K562 (cell line): Measurements from ENCODE around the gene CLCN5. TPM values are rescaled to one million over a fixed set of nuclear protein-coding genes. Genes with fewer than 3 reads are reported as not detected.

ENCODE experiments used
- ATAC-seq: fragments of 200-7000 bp; cut with Tn5 transposase; 3 replicates; pipeline ENCODE4 v1.9.1; 2020; ENCODE audit warnings: moderate library complexity
- BruUV-seq: library from RNA; stranded (reverse); fragments of 400-500 nt; replicated peaks from 2 replicates; lab custom pipeline; 2021; lab: Mats Ljungman, UMichigan
- CTCF ChIA-PET: fragments of 300-600 bp; formaldehyde crosslinking; extraction: SDS; loops from one replicate; lab custom pipeline; 2021; ENCODE audit warnings: low intra/inter-chr PET ratio; lab: Yijun Ruan, JAX
- POLR2A ChIA-PET: fragments of 300-600, 350-650 bp; sonication (Branson Sonifier 250); formaldehyde crosslinking; extraction: SDS; loops from one replicate; lab custom pipeline; 2021; ENCODE audit warnings: antibody characterized with exemption, inconsistent platforms; lab: Yijun Ruan, JAX
- DNase-seq, 4 experiments: peaks; one replicate each; pipeline versions ENCODE4 v3.0.0 to v3.0.0-alpha.2; 2011 to 2018; ENCODE audit warnings: low spot score in 3 of 4, mixed read lengths in 3 of 4; ENCODE audit errors: extremely low read depth in 1 of 4
- FAIRE-seq: peaks from 2 replicates; lab custom pipeline; 2011; peaks lifted over from hg19 to GRCh38; lab: Jason Lieb, UNC
- H2AFZ ChIP-seq: 2 replicates; pipeline ENCODE4 v1.6.0; 2011; ENCODE audit warnings: low read depth, low read length, control low read depth, inconsistent platforms
- H3K27ac ChIP-seq: fragments of 200-600 bp; 3 replicates; pipeline ENCODE4 v1.8.0; 2011; ENCODE audit warnings: low read depth, mild to moderate bottlenecking, control low read depth, inconsistent platforms, low read length, moderate library complexity, mixed read lengths; ENCODE audit errors: extremely low read depth
- H3K27me3 ChIP-seq, 2 experiments: fragments of 300-600 bp in 1 of 2; 2 replicates in 1 of 2; 3 replicates in 1 of 2; pipeline versions ENCODE4 v1.6.0 to v1.8.0; 2011; ENCODE audit warnings: inconsistent platforms in 2 of 2, low read length in 2 of 2, mild to moderate bottlenecking in 1 of 2, mixed read lengths in 1 of 2, moderate library complexity in 1 of 2; ENCODE audit not compliant: control insufficient read depth in 2 of 2, insufficient read depth in 2 of 2
- H3K36me3 ChIP-seq: fragments of 300-600 bp; 3 replicates; pipeline ENCODE4 v1.8.0; 2011; ENCODE audit warnings: mild to moderate bottlenecking, low read length, inconsistent platforms; ENCODE audit not compliant: control insufficient read depth, insufficient read depth
- H3K4me1 ChIP-seq, 2 experiments: fragments of 200-600 bp in 1 of 2; replicated peaks in 1 of 2; 2 replicates in 1 of 2; 3 replicates in 1 of 2; pipeline versions ENCODE4 v1.5.1 to v1.8.0; 2011; ENCODE audit warnings: inconsistent platforms in 2 of 2, low read length in 2 of 2, mild to moderate bottlenecking in 1 of 2, mixed read lengths in 1 of 2, moderate library complexity in 1 of 2; ENCODE audit not compliant: control insufficient read depth in 2 of 2, insufficient read depth in 2 of 2
- H3K4me2 ChIP-seq: 2 replicates; pipeline ENCODE4 v1.6.1; 2011; ENCODE audit warnings: low read length, control low read depth, inconsistent platforms, mixed read lengths; ENCODE audit not compliant: insufficient read depth
- H3K4me3 ChIP-seq: fragments of 200-600 bp; sonication (generic), shearing (Covaris generic); 2 replicates; pipeline ENCODE4 v1.5.1; 2016; ENCODE audit warnings: control low read depth, inconsistent platforms
- H3K79me2 ChIP-seq: fragments of 200-600 bp; 3 replicates; pipeline ENCODE4 v1.8.0; 2011; ENCODE audit warnings: low read length, inconsistent platforms; ENCODE audit not compliant: control insufficient read depth, insufficient read depth
- H3K9ac ChIP-seq, 2 experiments: 2 replicates each; pipeline versions ENCODE4 v1.6.0 to v1.6.1; 2011; ENCODE audit warnings: low read depth in 2 of 2, low read length in 2 of 2, control low read depth in 1 of 2, inconsistent platforms in 1 of 2, mild to moderate bottlenecking in 1 of 2, mixed read lengths in 1 of 2; ENCODE audit not compliant: insufficient read depth in 1 of 2
- H3K9me1 ChIP-seq: one replicate; pipeline ENCODE4 v1.6.0; 2011; ENCODE audit warnings: inconsistent platforms, mild to moderate bottlenecking, low read length, moderate library complexity; ENCODE audit not compliant: control insufficient read depth, insufficient read depth
- H3K9me3 ChIP-seq: replicated peaks from 2 replicates; pipeline ENCODE4 v1.5.1; 2011; ENCODE audit warnings: low read depth, low read length, inconsistent platforms; ENCODE audit not compliant: control insufficient read depth, insufficient read depth
- H4K20me1 ChIP-seq: replicated peaks from 2 replicates; pipeline ENCODE4 v1.6.1; 2011; ENCODE audit warnings: low read length, inconsistent platforms, mixed read lengths; ENCODE audit not compliant: control insufficient read depth, insufficient read depth
- ATF7 ChIP-seq: fragments of 450-650 bp; IDR thresholded peaks from 2 replicates; pipeline ENCODE4 v1.7.1; 2014; ENCODE audit warnings: mild to moderate bottlenecking, moderate library complexity
- ETS1 ChIP-seq: conservative IDR thresholded peaks from 2 replicates; pipeline ENCODE4 v1.6.1; 2011; ENCODE audit warnings: low read depth, mild to moderate bottlenecking, low read length; ENCODE audit not compliant: control insufficient read depth
- SIN3B ChIP-seq: fragments of 450-650 bp; IDR thresholded peaks from 2 replicates; pipeline ENCODE4 v1.6.1; 2017; ENCODE audit warnings: low read depth, mild to moderate bottlenecking, moderate library complexity
- SNRNP70 ChIP-seq: fragments of 200-400 bp; formaldehyde crosslinking; optimal IDR thresholded peaks from 2 replicates; pipeline ENCODE3; 2017; ENCODE audit warnings: low read depth, low read length
- ZFPM2 ChIP-seq: fragments of 250-450 bp; sonication (Bioruptor Pico); IDR thresholded peaks from 2 replicates; pipeline ENCODE4 v1.5.1; 2022; ENCODE audit warnings: mild to moderate bottlenecking
- ZNF174 ChIP-seq: fragments of 250-450 bp; sonication (Bioruptor Pico); IDR thresholded peaks from 2 replicates; pipeline ENCODE4 v1.4.0; 2020; ENCODE audit warnings: mild to moderate bottlenecking
- WGBS: fragments of 100-300 bp; shearing (Covaris generic); methylation state at CpG from one replicate; pipeline ENCODE4 v1.1.6; 2016; ENCODE audit warnings: low coverage, mixed read lengths; ENCODE audit not compliant: insufficient coverage; ENCODE audit errors: missing lambda C conversion rate; 5-methylcytosine and 5-hydroxymethylcytosine counted together
- in situ Hi-C: fragments of 300-500 bp; cut with MboI; formaldehyde crosslinking; loops from 4 replicates; pipeline ENCODE4 v1.15.0; 2018; ENCODE audit warnings: inconsistent platforms, mixed read lengths
- intact Hi-C: fragments of 100-400 bp; cut with micrococcal nuclease; formaldehyde crosslinking; loops from 2 replicates; pipeline ENCODE4 v1.14.2; 2022
- polyA plus RNA-seq, 8 experiments: library from polyadenylated mRNA; depleted of rRNA in 4 of 8; stranded (reverse) in 5 of 8; unstranded in 3 of 8; fragments of >200 nt; fragmentation: Nextera tagmentation in 2 of 8; fragmentation: Illumina TruSeq in 1 of 8; extraction: Ambion mirVana in 2 of 8; extraction: Trizol in 1 of 8; gene quantifications; 2 replicates each; pipeline versions ENCODE4 v1.2.1 to v1.2.3, GENCODE V29; 2011 to 2014; ENCODE audit warnings: inconsistent platforms in 1 of 8, missing spikeins in 1 of 8
- total RNA-seq, 7 experiments: library from RNA; depleted of rRNA in 6 of 7; stranded (reverse); fragments of >200 nt in 6 of 7; fragmentation: Illumina TruSeq in 2 of 7; extraction: Trizol in 2 of 7; gene quantifications; 2 replicates each; pipeline versions ENCODE4 v1.2.1 to v1.2.3, GENCODE V29; 2011 to 2021; ENCODE audit warnings: low replicate concordance in 1 of 7

Gene CLCN5
- total and polyA plus RNA-seq, 9 of the 15 experiments (the other 6 are each of a cell fraction or from before 2014, with no cell fraction given) = 0.94 to 11.8 (median 7.1) TPM

- no peak for TF ChIP-seq SIN3B
Observed at GRCh38 chrX:50035126-50035525, 112.7 kb downstream of the CLCN5 start (continued).

- no peak for ATAC-seq
- no peaks in the 10 kb centered on the region for H3K36me3 ChIP-seq
- no peaks in the 10 kb centered on the region for H3K79me2 ChIP-seq
- no peak for FAIRE-seq
- no peak overlapping the region for H3K4me3 ChIP-seq
- no peak overlapping the region for H2AFZ ChIP-seq
- no peaks in the 10 kb centered on the region for H3K27me3 ChIP-seq
- intact Hi-C loops (no loop called here), in situ Hi-C loops (no loop called here)
- TF ChIP-seq ATF7 = no peak
- TF ChIP-seq ZFPM2 (CRISPR knock-in tag) = no peak
- TF ChIP-seq ZNF174 (CRISPR knock-in tag) = no peak
- TF ChIP-seq SNRNP70 = no peak
- no peak for TF ChIP-seq ETS1
- no peaks in the 10 kb centered on the region for H3K4me1 ChIP-seq
- DNase-seq = no peak
- no peak overlapping the region for H3K9ac ChIP-seq
- no peaks in the 10 kb centered on the region for H4K20me1 ChIP-seq
- H3K27ac ChIP-seq = no peak overlapping the region
- no TSS peak for BruUV-seq
- WGBS = 39% methylated on average over 2 of the region's 2 CpGs
- H3K9me1 ChIP-seq = no peaks in the 10 kb centered on the region
- ChIA-PET POLR2A (no interaction called here), CTCF (no interaction called here)
- H3K9me3 ChIP-seq = no peaks in the 10 kb centered on the region
- no peak overlapping the region for H3K4me2 ChIP-seq
Observed at GRCh38 chrX:50036426-50036825, 114.0 kb downstream of the CLCN5 start.
